Choroid plexus epithelial cell (primary cell): ENCODE measurements around the gene BBX.

Source experiments
- DNase-seq: peaks from one replicate; pipeline ENCODE4 v3.0.0-alpha.2; 2010; ENCODE audit warnings: low read depth
- H3K4me3 ChIP-seq: 2 replicates; pipeline ENCODE4 v1.5.1; 2011; ENCODE audit warnings: low read depth, mild to moderate bottlenecking, control low read depth, low read length, moderate library complexity
- TF ChIP-seq, protein P1 (sequence below): conservative IDR thresholded peaks from 2 replicates; pipeline ENCODE4 v1.5.1; 2011; ENCODE audit warnings: low read depth, mild to moderate bottlenecking, control low read depth, inconsistent platforms, low read length, moderate library complexity

The BBX gene

DNA sequence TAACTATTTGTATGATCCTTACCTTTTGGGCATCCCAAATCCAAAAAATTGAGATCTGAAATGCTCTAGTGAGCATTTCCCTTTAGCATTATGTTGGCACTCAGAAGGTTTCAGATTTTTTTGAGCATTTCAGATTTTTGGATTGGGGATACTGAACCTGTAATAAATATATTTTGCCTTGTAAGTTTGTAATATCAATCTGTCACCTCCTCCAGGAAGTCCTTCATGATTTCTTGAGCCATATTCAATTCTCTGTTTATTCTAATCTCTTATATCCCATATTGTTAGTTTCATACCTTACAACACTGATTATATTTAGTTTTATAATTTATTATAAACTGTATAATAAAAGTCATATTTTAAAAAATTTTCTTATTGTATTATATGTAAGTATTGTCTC, 215.2 kb downstream of the BBX start:
- DNase-seq = no peak
- TF ChIP-seq, protein P1, sequence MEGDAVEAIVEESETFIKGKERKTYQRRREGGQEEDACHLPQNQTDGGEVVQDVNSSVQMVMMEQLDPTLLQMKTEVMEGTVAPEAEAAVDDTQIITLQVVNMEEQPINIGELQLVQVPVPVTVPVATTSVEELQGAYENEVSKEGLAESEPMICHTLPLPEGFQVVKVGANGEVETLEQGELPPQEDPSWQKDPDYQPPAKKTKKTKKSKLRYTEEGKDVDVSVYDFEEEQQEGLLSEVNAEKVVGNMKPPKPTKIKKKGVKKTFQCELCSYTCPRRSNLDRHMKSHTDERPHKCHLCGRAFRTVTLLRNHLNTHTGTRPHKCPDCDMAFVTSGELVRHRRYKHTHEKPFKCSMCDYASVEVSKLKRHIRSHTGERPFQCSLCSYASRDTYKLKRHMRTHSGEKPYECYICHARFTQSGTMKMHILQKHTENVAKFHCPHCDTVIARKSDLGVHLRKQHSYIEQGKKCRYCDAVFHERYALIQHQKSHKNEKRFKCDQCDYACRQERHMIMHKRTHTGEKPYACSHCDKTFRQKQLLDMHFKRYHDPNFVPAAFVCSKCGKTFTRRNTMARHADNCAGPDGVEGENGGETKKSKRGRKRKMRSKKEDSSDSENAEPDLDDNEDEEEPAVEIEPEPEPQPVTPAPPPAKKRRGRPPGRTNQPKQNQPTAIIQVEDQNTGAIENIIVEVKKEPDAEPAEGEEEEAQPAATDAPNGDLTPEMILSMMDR = no peak
- no peak overlapping the region for H3K4me3 ChIP-seq

DNA sequence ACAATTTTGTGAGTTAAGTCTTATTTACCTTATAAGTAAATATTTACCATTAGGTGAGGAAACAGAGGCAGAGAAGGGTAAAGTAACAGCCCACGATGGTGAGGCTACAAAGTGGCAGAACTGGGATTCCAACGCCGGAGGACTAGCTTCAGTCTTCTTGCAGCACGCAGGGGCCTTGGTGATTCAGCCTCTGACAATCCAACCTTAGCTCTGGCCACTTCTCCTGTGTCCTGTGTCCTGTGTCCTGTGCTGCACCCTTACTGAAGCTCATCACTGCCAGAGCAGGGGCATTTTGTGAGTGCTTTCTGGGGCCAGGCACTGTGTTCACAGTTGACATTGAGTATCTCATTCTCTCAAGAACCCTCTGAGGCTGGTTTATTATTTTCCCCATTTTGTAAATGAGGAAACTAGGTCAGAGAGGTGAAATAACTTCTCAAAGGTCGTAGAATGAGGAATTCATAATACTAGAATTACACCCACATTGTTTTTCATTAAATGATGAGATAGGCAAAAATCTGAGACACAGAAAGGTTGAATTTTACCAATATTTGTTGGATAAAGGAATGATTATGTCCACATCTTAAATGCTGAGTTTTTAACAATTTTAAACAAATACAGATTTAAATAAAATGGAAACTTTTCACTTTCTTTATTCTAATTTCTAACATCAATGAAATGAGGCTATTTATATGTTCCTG, 215.9 kb downstream of the BBX start:
- no peak for DNase-seq
- no peak overlapping the region for H3K4me3 ChIP-seq

DNA sequence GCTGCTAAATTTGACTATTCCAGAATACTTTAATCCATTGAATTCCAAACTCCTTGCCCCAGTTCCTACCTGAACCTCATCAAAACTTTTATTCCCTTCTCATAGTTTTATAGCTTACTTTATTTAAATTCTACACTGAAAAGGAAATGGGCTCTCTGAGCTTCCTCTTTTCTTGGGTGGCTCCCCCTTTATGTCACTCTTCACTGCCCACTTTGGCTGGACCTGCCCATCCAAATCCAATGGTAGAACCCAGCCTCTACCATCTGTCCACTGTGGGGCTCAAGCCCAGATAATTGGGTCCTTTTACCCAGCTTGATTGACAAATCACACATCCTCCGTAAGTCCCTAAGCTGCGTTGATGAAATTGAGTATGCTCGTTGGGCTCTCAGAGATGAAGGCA, 216.5 kb downstream of the BBX start:
- no peak for DNase-seq
- TF ChIP-seq, protein P1 = no peak
- H3K4me3 ChIP-seq = no peak overlapping the region

More for the DNA sequence above, 215.9 kb downstream of the BBX start:
- TF ChIP-seq, protein P1 = no peak

DNA sequence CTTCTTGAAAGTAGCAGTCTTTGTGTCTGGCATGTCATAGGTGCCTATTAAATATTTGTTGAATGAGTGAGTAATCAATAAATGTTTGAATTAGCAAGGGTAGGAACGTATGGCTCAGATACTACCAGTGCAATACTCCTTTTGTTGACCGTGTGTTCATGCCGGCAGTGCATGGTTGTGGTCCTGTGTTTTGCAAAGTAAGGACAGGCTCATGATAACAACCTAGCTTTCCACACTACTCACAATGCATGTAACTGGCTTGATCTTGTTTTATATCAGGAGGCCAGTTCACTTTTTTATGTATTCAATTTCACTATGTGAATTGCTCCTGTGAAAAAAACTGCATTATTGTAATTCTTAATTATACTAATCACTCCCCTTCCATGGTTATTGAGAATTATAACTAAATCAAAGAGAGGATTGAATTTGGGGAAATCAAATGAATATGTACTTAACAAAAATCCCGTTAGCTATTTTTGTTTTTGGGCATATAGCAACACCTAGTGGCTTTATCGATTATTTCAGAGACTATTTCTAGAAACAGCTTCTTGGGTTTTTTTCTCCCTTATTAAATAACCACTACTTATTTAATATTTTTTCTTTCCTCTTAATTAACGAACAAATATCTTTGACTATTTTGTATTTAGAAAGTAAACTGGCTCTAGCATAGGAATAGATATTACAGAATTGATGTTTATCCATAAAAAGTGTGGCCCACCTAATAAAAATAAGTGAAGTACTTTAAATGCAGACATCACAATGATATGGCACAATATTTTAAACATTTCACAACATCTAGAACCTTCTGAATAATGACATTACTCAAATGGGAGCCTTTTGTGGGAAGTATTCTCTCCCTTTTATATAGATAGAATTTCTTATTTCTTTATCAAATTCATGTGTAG, 218.5 kb downstream of the BBX start:
- DNase-seq = peak; percentile 62
- no peak overlapping the region for H3K4me3 ChIP-seq
- TF ChIP-seq, protein P1 = peak; percentile 54

DNA sequence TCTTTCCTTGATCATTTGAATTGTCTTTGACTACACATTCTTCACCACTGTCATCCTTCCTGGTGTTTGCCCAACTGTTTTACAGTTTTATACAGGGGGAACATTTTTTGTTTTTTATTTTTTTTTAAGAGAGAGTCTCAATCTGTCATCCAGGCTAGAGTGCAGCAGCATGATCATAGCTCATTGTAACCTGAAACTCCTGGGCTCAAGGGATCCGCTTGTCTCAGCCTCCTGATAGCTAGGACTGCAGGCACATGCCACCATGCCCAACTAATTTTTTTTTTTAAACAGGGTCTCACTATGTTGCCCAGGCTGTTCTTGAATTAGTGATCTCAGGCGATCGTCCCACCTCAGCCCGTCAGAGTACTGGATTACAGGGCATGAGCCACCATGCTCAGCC, 222.6 kb downstream of the BBX start:
- no peak for DNase-seq
- TF ChIP-seq, protein P1 = no peak
- H3K4me3 ChIP-seq = no peak overlapping the region

DNA sequence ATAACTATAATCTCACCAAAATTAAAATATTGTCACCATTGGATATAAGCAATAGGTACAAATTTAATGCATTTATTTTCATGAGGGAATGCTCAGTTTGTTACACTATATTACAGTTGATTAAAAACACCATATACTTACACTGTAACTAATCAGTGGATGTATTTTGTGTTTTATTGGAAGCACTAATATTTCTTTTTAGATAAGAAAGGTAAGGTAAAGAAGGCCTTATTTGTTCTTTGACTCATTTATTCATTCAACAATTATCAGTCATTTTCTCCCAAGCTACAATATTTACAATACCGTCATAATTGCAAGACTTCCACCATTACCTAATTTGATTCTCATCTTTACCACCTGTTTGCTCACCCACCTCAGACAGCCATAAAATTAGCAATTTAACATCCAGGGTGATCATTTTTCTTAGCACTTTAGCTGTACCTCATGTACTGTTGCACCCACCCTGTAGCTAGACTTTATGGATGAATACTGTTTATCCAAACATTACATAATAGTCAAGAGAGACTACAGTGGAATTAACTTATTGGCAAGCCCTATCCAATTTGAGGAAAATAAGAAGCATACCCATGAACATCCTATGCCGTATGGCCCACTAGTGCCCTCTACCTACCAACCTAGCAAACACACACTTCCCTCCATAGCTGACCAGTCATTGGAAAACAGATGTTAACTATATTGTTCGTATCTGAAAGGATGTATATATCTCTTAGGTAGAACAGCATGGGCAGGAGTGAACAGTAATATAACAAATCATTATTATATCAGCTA, 229.6 kb downstream of the BBX start:
- peak; percentile 68 for DNase-seq
- TF ChIP-seq, protein P1 = peak; percentile 76
- H3K4me3 ChIP-seq = no peak overlapping the region
